ENCODE data around the gene INSR. TPM values are rescaled to one million over a fixed set of nuclear protein-coding genes. Genes with fewer than 3 reads are reported as not detected.

The INSR gene
- total RNA-seq, 2 donors from 2014 or later, result 50.8 to 118 TPM

GRCh38 chr19:7176792-7177191 lies 117.4 kb downstream of the INSR start:
- no peak overlapping the region for H3K27ac ChIP-seq
- peaks cover 15% of the 10 kb centered on the region for H3K36me3 ChIP-seq

DNA sequence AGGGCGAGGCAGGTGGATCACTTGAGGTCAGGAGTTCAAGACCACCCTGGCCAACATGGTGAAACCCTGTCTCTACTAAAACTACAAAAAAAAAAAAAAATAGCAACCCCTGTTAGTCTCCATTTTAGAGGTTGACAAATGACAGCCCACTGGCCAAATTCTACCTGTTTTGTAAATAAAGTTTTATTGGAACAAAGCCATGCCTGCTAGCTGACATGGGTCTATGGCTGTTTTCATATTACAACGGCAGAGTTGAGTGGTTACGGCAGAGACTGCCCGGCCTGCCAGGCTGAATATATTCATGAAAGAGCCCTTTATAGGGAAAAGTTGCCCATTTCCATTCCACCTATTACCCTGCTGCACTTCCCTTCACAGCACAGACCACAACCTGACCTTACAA lies 121.4 kb downstream of the INSR start:
- Histone ChIP-seq H3K27ac (no peak overlapping the region), H3K36me3 (peaks cover 45% of the 10 kb centered on the region), H3K4me1 (peaks cover 0 to under 1% of the 10 kb centered on the region in 2 donors), H3K4me3 (no peak overlapping the region), H3K27me3 (no peaks in the 10 kb centered on the region), H3K9me3 (no peaks in the 10 kb centered on the region)
- DNase-seq (ENCODE audit: low spot score), result no peak
- TF ChIP-seq CTCF (IDR thresholded peaks at IDR 0.05), result no peak

More at GRCh38 chr19:7176792-7177191, 117.4 kb downstream of the INSR start:
- Histone ChIP-seq H3K4me3 (no peak overlapping the region), H3K27me3 (no peaks in the 10 kb centered on the region), H3K9me3 (no peaks in the 10 kb centered on the region), H3K4me1 (peaks cover 0 to 27% of the 10 kb centered on the region in 2 donors)
- no peak for TF ChIP-seq CTCF (IDR thresholded peaks at IDR 0.05)
- no peak for DNase-seq (ENCODE audit: low spot score)

DNA sequence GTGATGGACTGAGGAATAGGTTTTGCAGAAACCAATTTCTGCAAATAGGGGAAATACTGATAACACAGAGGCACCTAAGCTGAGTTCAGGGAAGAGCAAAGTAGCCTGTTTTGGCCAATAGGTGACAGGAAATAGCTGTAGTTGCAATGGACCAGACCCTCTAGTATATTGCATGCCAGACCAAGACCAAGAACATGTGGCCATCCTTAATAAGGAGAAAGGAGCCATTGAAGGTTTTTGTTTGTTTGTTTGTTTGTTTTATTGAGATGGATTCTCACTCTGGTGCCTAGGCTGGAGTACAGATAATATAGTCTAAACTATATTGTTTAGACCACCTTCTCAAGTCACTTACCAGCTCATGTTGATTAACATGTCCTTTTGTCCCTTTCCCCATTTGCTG lies 123.2 kb downstream of the INSR start:
- H3K4me3 ChIP-seq, result no peak overlapping the region
- H3K9me3 ChIP-seq, result no peaks in the 10 kb centered on the region
- DNase-seq (ENCODE audit: low spot score), result no peak
- no peak overlapping the region for H3K27ac ChIP-seq
- no peaks in the 10 kb centered on the region for H3K27me3 ChIP-seq
- no peaks in the 10 kb centered on the region for H3K4me1 ChIP-seq
- H3K36me3 ChIP-seq, result peaks cover 62% of the 10 kb centered on the region
- no peak for TF ChIP-seq CTCF (IDR thresholded peaks at IDR 0.05)

DNA sequence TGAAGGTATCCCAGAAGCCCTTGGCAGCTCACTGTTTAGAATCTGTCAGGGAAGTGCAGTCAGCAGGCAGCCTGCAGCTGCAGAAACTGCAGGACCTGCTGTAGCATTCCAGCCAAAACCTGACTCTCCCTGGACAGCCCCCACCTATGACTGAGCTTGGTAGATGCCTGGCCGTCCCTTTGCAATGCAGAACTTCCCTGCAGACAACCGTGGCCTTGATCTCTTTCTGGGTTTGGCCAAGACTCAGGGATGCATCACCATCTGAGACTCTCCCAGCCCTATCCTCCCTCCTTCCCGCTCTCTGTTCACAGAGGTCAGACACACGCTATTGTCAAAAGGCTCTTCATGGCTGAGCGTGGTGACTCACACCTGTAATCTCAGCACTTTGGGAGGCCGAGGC lies 125.3 kb downstream of the INSR start:
- H3K4me3 ChIP-seq, result no peak overlapping the region
- TF ChIP-seq CTCF (IDR thresholded peaks at IDR 0.05), result no peak
- no peak overlapping the region for H3K27ac ChIP-seq
- DNase-seq (ENCODE audit: low spot score), result no peak
- H3K27me3 ChIP-seq, result no peaks in the 10 kb centered on the region
- no peaks in the 10 kb centered on the region for H3K9me3 ChIP-seq
- H3K36me3 ChIP-seq, result peaks cover 65% of the 10 kb centered on the region
- no peaks in the 10 kb centered on the region for H3K4me1 ChIP-seq

- H3K9me3 ChIP-seq, result no peaks in the 10 kb centered on the region
- H3K4me1 ChIP-seq, result no peaks in the 10 kb centered on the region
- no peak for TF ChIP-seq CTCF (IDR thresholded peaks at IDR 0.05)
- H3K27ac ChIP-seq, result no peak overlapping the region
- H3K27me3 ChIP-seq, result no peaks in the 10 kb centered on the region
- peaks cover 47% of the 10 kb centered on the region for H3K36me3 ChIP-seq
- no peak overlapping the region for H3K4me3 ChIP-seq
- DNase-seq (ENCODE audit: low spot score), result no peak
Measured at GRCh38 chr19:7161292-7161691, 132.9 kb downstream of the INSR start.
